WTC11 (cell line): ENCODE data around the gene ZNF212. TPM values are rescaled to one million over a fixed set of nuclear protein-coding genes. Genes with fewer than 3 reads are reported as not detected.

ENCODE experiments used
- ATAC-seq: fragments of 200-7000 bp; cut with Tn5 transposase; 2 replicates; pipeline ENCODE4 v1.10.0; 2021; ENCODE audit warnings: mild to moderate bottlenecking, moderate library complexity
- CTCF ChIA-PET: fragments of 300-600 bp; sonication (Branson Sonifier 250); formaldehyde crosslinking; loops from one replicate; lab custom pipeline; 2021; ENCODE audit warnings: antibody characterized with exemption; lab: Charles Lee
- POLR2A ChIA-PET: fragments of 350-600 bp; sonication (Branson Sonifier 250); formaldehyde crosslinking; loops from one replicate; lab custom pipeline; 2021; ENCODE audit warnings: antibody characterized with exemption; lab: Charles Lee
- DNase-seq: peaks from one replicate; pipeline ENCODE4 v3.0.0; 2021; ENCODE audit warnings: low spot score
- H3K27ac Mint-ChIP-seq: 2 replicates; pipeline ENCODE4 v1.8.0; 2021; ENCODE audit warnings: mixed read lengths
- H3K27me3 Mint-ChIP-seq: 2 replicates; pipeline ENCODE4 v1.8.0; 2021; ENCODE audit warnings: low read depth, mild to moderate bottlenecking, moderate library complexity, mixed read lengths
- H3K36me3 Mint-ChIP-seq: 2 replicates; pipeline ENCODE4 v1.8.0; 2021; ENCODE audit warnings: mixed read lengths
- H3K4me1 Mint-ChIP-seq: 2 replicates; pipeline ENCODE4 v1.8.0; 2022; ENCODE audit warnings: mixed read lengths
- H3K4me3 Mint-ChIP-seq: 2 replicates; pipeline ENCODE4 v1.8.0; 2021; ENCODE audit warnings: mild to moderate bottlenecking, moderate library complexity, mixed read lengths
- H3K9me3 Mint-ChIP-seq: 2 replicates; pipeline ENCODE4 v1.8.0; 2021; ENCODE audit warnings: mixed read lengths
- ARID4B ChIP-seq: sonication (generic); formaldehyde crosslinking; IDR thresholded peaks from 2 replicates; pipeline ENCODE4 v1.8.0; 2023; ENCODE audit warnings: missing genetic modification reagents, mild to moderate bottlenecking, borderline replicate concordance
- CDX4 ChIP-seq: fragments of 250-450 bp; sonication (Bioruptor Pico); IDR thresholded peaks from 2 replicates; pipeline ENCODE4 v1.9.0; 2021; ENCODE audit warnings: moderate library complexity, mild to moderate bottlenecking, inconsistent platforms, borderline replicate concordance
- ETV6 ChIP-seq: sonication (generic); formaldehyde crosslinking; IDR thresholded peaks from 2 replicates; pipeline ENCODE4 v1.8.1; 2022; ENCODE audit warnings: mild to moderate bottlenecking, missing genetic modification reagents
- GTF2I ChIP-seq: fragments of 250-450 bp; sonication (Bioruptor Pico); conservative IDR thresholded peaks from 2 replicates; pipeline ENCODE4 v1.4.0; 2021; ENCODE audit warnings: mild to moderate bottlenecking
- JUN ChIP-seq: sonication (generic); formaldehyde crosslinking; IDR thresholded peaks from 2 replicates; pipeline ENCODE4 v1.8.0; 2023; ENCODE audit warnings: mild to moderate bottlenecking, missing genetic modification reagents
- NFATC4 ChIP-seq: fragments of 250-450 bp; sonication (Bioruptor Pico); IDR thresholded peaks from 2 replicates; pipeline ENCODE4 v1.9.0; 2021; ENCODE audit warnings: mild to moderate bottlenecking
- NR1H2 ChIP-seq: sonication (generic); formaldehyde crosslinking; IDR thresholded peaks from 2 replicates; pipeline ENCODE4 v1.9.0; 2021; ENCODE audit warnings: mild to moderate bottlenecking, moderate library complexity, missing genetic modification reagents
- NR3C1 ChIP-seq: sonication (generic); formaldehyde crosslinking; conservative IDR thresholded peaks from 2 replicates; pipeline ENCODE4 v1.8.1; 2023; ENCODE audit warnings: low read depth, mild to moderate bottlenecking, missing genetic modification reagents
- RORB ChIP-seq: fragments of 250-450 bp; sonication (Bioruptor Pico); IDR thresholded peaks from 2 replicates; pipeline ENCODE4 v1.9.0; 2021; ENCODE audit warnings: mild to moderate bottlenecking
- SMAD3 ChIP-seq: sonication (generic); formaldehyde crosslinking; IDR thresholded peaks from 2 replicates; pipeline ENCODE4 v1.8.0; 2022; ENCODE audit warnings: missing genetic modification reagents, mild to moderate bottlenecking, borderline replicate concordance
- SMAD4 ChIP-seq: sonication (generic); formaldehyde crosslinking; IDR thresholded peaks from 2 replicates; pipeline ENCODE4 v1.8.0; 2022; ENCODE audit warnings: mild to moderate bottlenecking, missing genetic modification reagents
- SOX15 ChIP-seq: fragments of 250-450 bp; sonication (Bioruptor Pico); IDR thresholded peaks from 2 replicates; pipeline ENCODE4 v1.9.0; 2021; ENCODE audit warnings: mild to moderate bottlenecking
- TP53 ChIP-seq: sonication (generic); formaldehyde crosslinking; IDR thresholded peaks from 2 replicates; pipeline ENCODE4 v1.8.1; 2023; ENCODE audit warnings: mild to moderate bottlenecking, missing genetic modification reagents
- ZBTB43 ChIP-seq: sonication (generic); formaldehyde crosslinking; IDR thresholded peaks from 2 replicates; pipeline ENCODE4 v1.8.1; 2023; ENCODE audit warnings: mild to moderate bottlenecking, missing genetic modification reagents
- ZNF121 ChIP-seq: sonication (generic); formaldehyde crosslinking; IDR thresholded peaks from 2 replicates; pipeline ENCODE4 v1.8.0; 2023; ENCODE audit warnings: missing genetic modification reagents
- ZNF232 ChIP-seq: sonication (generic); formaldehyde crosslinking; IDR thresholded peaks from 2 replicates; pipeline ENCODE4 v1.8.0; 2022; ENCODE audit warnings: mild to moderate bottlenecking, missing genetic modification reagents
- ZNF317 ChIP-seq: sonication (generic); formaldehyde crosslinking; IDR thresholded peaks from 2 replicates; pipeline ENCODE4 v1.8.1; 2023; ENCODE audit warnings: low read depth, mild to moderate bottlenecking, moderate library complexity, missing genetic modification reagents, borderline replicate concordance
- ZNF396 ChIP-seq: fragments of 250-450 bp; sonication (Bioruptor Pico); IDR thresholded peaks from 2 replicates; pipeline ENCODE4 v1.8.0; 2021; ENCODE audit warnings: mild to moderate bottlenecking, moderate library complexity, borderline replicate concordance
- ZNF512 ChIP-seq: sonication (generic); formaldehyde crosslinking; IDR thresholded peaks from 2 replicates; pipeline ENCODE4 v1.8.1; 2022; ENCODE audit warnings: missing genetic modification reagents, borderline replicate concordance
- total RNA-seq: library from RNA; stranded (reverse); gene quantifications from 3 replicates; pipeline ENCODE4 v1.2.3, GENCODE V29; 2021
- TF ChIP-seq, protein P1 (sequence below): sonication (generic); formaldehyde crosslinking; conservative IDR thresholded peaks from 2 replicates; pipeline ENCODE4 v1.8.1; 2022; ENCODE audit warnings: mild to moderate bottlenecking, missing genetic modification reagents
- TF ChIP-seq, protein P2 (sequence below): sonication (generic); formaldehyde crosslinking; IDR thresholded peaks from 2 replicates; pipeline ENCODE4 v1.8.1; 2022; ENCODE audit warnings: mild to moderate bottlenecking, moderate library complexity, missing genetic modification reagents
- TF ChIP-seq, protein P3 (sequence below): sonication (generic); formaldehyde crosslinking; IDR thresholded peaks from 2 replicates; pipeline ENCODE4 v1.8.0; 2022; ENCODE audit warnings: mild to moderate bottlenecking, missing genetic modification reagents

ZNF212 gene
- total RNA-seq, 1 experiment from 2014 or later: 23.0 TPM

- TF ChIP-seq ARID4B (CRISPR knock-in tag) (no peak), RORB (CRISPR knock-in tag) (no peak), ZNF121 (CRISPR knock-in tag) (no peak), ZNF317 (CRISPR knock-in tag) (no peak), NR3C1 (no peak), ZNF232 (no peak), CDX4 (no peak), GTF2I (CRISPR knock-in tag) (no peak), JUN (no peak), ZNF512 (no peak)
- TF ChIP-seq, protein P1, sequence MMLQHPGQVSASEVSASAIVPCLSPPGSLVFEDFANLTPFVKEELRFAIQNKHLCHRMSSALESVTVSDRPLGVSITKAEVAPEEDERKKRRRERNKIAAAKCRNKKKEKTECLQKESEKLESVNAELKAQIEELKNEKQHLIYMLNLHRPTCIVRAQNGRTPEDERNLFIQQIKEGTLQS (CRISPR knock-in tag): no peak
- TF ChIP-seq, protein P2, sequence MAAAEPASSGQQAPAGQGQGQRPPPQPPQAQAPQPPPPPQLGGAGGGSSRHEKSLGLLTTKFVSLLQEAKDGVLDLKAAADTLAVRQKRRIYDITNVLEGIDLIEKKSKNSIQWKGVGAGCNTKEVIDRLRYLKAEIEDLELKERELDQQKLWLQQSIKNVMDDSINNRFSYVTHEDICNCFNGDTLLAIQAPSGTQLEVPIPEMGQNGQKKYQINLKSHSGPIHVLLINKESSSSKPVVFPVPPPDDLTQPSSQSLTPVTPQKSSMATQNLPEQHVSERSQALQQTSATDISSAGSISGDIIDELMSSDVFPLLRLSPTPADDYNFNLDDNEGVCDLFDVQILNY (CRISPR knock-in tag): no peak
- H3K9me3 Mint-ChIP-seq: no peaks in the 10 kb centered on the region
- H3K4me3 Mint-ChIP-seq: no peak overlapping the region
- ChIA-PET POLR2A (no interaction called here), CTCF (interaction anchor here (2.3 kb wide), 1 partner anchor 9 kb away, joined by 9 read pairs; the partner anchor contains the start of gene ZNF783)
- H3K27me3 Mint-ChIP-seq: no peaks in the 10 kb centered on the region
- H3K4me1 Mint-ChIP-seq: no peaks in the 10 kb centered on the region
- ATAC-seq (no peak), DNase-seq (no peak)
- H3K36me3 Mint-ChIP-seq: peaks cover 40% of the 10 kb centered on the region
- no peak overlapping the region for H3K27ac Mint-ChIP-seq
Observed at GRCh38 chr7:149252378-149252777, 12.9 kb downstream of the ZNF212 start.

GRCh38 chr7:149253665-149254064 lies 14.2 kb downstream of the ZNF212 start:
- ATAC-seq (no peak), DNase-seq (no peak)
- Mint-ChIP-seq H3K9me3 (no peaks in the 10 kb centered on the region), H3K27ac (no peak overlapping the region), H3K4me3 (no peak overlapping the region), H3K27me3 (no peaks in the 10 kb centered on the region), H3K36me3 (peaks cover 40% of the 10 kb centered on the region), H3K4me1 (no peaks in the 10 kb centered on the region)
- POLR2A ChIA-PET: no interaction called here
- no peak for TF ChIP-seq SMAD3 (CRISPR knock-in tag)
- TF ChIP-seq SMAD4 (CRISPR knock-in tag): no peak
- TF ChIP-seq, protein P3, sequence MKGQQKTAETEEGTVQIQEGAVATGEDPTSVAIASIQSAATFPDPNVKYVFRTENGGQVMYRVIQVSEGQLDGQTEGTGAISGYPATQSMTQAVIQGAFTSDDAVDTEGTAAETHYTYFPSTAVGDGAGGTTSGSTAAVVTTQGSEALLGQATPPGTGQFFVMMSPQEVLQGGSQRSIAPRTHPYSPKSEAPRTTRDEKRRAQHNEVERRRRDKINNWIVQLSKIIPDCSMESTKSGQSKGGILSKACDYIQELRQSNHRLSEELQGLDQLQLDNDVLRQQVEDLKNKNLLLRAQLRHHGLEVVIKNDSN (CRISPR knock-in tag): no peak
- TF ChIP-seq ZBTB43 (CRISPR knock-in tag): no peak
- TF ChIP-seq SOX15 (CRISPR knock-in tag): no peak
- TF ChIP-seq NR1H2 (CRISPR knock-in tag): no peak
- TF ChIP-seq ETV6: no peak
- no peak for TF ChIP-seq TP53 (CRISPR knock-in tag)
- TF ChIP-seq ZNF396 (CRISPR knock-in tag): no peak
- TF ChIP-seq NFATC4 (CRISPR knock-in tag): no peak
- CTCF ChIA-PET: no interaction called here
